NCI-H2196 treated with DMSO at 0.1 percent for 48 hours (cell line): Measurements from ENCODE around the gene C2orf68.
"Not testable (repeated sequence)": the region's sequence is repeated elsewhere in the genome, so short reads cannot be mapped to it uniquely, and the experiment has no call there.

Experiments used
- DNase-seq: peaks from one replicate; lab custom pipeline; 2025; ENCODE audit not compliant: unreplicated experiment; lab: John Stamatoyannopoulos, UW

Gene C2orf68

GRCh38 chr2:85635011-85635410, 23.1 kb upstream of the C2orf68 start:
- DNase-seq, result no peak

GRCh38 chr2:85631316-85631715, 19.4 kb upstream of the C2orf68 start:
- DNase-seq, result no peak

GRCh38 chr2:85628658-85629057, 16.8 kb upstream of the C2orf68 start:
- DNase-seq, result no peak

DNA sequence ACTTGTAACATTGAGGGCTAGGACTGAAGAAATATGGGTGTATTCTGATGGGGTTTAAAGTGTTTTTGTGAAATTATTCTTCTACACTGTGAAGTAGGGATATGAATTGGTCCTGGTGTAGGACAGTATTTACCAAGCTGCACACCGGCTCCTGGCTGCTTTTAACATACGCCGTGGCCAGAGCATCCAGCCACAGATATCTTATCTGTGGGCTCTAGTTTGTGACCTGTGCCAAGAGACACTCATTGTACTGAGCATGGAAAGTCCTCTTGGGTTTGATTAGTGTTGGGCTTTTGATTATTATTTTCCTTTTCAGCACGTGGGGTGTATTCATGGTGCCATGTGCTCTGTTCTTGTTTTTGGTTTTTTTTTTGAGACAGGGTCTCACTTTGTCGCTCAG, 12.1 kb upstream of the C2orf68 start:
- no peak for DNase-seq

DNA sequence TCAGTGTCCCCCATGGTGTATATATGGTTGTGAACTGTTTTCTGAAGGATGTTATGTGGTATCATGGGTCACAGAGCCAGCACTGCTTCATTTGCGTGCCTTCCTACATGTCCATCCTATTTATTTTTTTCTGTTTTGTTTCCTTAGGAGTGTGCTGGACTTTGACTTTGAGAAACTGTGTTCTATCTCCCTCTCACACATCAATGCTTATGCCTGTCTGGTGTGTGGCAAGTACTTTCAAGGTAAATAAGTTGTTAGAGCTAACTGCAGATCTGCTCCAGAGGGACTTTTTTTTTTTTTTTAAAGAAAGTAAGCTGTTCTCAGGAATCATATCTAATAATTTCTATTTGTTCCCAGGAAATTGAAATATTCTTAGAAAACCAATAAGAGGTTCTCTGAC, 9.5 kb upstream of the C2orf68 start:
- no peak for DNase-seq

GRCh38 chr2:85619617-85620016, 7.8 kb upstream of the C2orf68 start:
- no peak for DNase-seq

- not testable (repeated sequence) for DNase-seq
Observed at GRCh38 chr2:85617723-85618122, 5.9 kb upstream of the C2orf68 start.

DNA sequence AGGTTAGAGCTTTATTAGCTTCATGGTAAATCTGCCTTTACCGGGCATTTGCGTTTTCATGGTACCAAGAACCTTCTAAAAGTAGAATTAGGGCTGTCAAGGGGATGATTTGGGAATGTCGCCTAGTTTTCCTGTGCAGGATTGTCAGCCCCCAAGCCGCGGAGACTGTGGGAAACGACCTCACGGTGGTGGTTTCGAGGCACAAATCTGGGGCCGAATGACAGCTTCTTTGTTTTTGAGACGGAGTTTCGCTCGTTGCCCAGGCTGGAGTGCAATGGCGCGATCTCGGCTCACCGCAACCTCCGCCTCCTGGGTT, 3.5 kb upstream of the C2orf68 start:
- DNase-seq, result no peak

DNA sequence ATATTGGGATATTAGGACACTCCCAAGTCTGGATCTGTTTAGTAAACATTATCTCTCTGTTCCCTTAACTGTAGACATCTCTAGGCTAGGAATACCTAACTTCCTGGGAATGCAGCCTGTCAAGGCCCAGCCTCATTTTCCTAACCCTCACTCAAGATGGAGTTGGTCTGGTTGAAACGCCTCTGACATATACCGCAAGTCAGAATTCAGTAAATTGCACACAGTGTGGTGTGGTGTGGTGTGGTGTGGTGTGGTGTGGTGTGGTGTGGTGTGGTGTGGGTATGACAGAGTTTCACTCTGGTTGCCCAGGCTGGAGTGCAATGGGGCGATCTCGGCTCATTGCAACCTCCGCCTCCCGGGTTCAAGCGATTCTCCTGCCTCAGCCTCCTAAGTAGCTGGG, 2.9 kb upstream of the C2orf68 start:
- not testable (repeated sequence) for DNase-seq

- DNase-seq, result no peak
Observed at GRCh38 chr2:85613717-85614515, 2.0 kb upstream of the C2orf68 start.

GRCh38 chr2:85611217-85611704, 605 bp downstream of the C2orf68 start:
- DNase-seq, result no peak

DNA sequence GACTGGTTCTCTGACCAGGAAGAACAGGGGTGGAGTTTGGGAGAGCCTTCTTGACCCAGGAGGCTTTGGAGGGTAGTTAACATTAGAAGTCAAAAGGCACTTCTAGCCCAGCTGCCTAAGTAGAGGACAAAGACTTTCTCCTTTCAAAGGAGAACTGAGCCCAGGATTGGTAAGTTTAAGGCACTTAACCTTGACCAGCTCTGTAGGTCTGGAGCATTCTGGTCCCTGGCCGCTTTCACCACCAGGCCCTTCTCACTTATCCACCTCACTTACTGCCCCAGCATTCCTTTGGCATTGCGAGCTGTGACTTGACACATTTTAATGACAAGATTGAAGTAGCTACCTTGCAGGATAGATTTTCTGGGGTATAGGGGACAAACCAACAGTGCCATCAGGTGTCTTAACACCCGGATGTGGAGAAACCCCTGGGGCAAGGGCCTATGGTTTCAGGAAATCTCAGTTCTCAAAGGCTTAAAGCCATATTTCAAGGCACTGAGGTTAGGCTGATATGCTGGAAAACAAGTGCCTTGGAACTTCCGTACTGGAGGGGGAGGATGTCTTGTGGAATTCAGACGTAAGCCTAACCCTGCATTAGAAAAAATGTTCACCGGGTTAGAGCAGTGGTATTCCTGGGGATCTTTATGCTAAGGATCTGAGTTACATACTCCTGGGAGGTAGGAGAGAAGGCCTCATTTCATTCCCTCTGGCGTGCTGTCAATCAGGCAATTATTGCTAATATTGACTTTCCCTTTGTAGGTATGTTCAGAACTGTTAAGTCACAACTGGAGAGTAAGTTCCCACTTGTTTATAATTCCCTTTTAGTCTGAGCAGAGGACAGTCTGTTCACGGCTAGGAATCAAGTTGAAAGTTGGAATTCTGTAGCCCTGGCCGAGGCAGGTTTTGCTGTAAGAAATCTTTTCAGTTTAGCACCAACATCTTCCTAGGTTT, 4.3 kb downstream of the C2orf68 start:
- no peak for DNase-seq

- DNase-seq, result no peak
Observed at GRCh38 chr2:85606116-85606455, 5.8 kb downstream of the C2orf68 start.

DNA sequence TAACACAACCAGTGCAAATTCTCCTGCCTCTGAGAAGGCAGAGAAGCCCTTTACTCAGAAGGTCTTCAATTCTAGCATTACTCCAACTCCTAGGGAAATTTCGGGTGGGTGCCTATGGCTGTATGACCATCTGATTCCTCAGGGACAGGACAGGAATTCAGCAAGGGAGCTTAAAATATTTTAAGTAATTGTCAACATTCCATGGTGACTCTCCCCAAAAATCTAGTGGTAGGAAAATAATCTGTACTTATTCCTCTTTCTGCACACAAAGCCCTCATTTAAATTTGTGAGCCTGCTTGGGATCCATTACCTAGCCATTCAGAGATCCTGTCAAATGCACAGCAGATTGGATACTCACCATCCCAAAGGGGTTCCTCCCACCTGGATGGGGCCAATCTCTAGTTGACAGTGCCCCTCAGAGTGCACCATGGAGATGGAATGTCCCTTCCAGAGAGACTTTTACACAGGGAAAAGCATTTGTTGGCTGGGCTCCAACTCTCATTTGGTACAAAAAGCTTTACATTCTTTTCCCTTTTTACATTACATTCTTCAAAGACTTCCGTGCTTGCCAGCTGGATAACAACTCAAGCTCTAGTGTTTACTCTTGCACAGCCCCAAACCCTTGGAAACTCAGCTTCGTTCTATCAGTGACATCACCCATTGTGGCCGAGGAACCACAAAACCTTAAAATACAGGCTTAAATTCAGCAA, 6.3 kb downstream of the C2orf68 start:
- no peak for DNase-seq

- DNase-seq, result no peak
Observed at GRCh38 chr2:85604568-85605339, 7.1 kb downstream of the C2orf68 start.

DNA sequence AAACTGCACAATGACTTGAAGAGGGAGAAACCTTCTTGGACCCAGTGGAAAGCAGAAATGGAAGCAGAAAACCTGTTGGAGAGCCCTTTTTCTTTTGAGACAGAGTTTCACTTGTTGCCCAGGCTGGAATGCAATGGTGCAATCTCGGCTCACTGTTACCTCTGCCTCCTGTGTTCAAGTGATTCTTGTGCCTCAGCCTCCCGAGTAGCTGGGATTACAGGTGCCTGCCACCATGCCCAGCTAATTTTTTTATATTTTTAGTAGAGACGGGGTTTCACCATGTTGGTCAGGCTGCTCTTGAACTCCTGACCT, 7.8 kb downstream of the C2orf68 start:
- not testable (repeated sequence) for DNase-seq

DNA sequence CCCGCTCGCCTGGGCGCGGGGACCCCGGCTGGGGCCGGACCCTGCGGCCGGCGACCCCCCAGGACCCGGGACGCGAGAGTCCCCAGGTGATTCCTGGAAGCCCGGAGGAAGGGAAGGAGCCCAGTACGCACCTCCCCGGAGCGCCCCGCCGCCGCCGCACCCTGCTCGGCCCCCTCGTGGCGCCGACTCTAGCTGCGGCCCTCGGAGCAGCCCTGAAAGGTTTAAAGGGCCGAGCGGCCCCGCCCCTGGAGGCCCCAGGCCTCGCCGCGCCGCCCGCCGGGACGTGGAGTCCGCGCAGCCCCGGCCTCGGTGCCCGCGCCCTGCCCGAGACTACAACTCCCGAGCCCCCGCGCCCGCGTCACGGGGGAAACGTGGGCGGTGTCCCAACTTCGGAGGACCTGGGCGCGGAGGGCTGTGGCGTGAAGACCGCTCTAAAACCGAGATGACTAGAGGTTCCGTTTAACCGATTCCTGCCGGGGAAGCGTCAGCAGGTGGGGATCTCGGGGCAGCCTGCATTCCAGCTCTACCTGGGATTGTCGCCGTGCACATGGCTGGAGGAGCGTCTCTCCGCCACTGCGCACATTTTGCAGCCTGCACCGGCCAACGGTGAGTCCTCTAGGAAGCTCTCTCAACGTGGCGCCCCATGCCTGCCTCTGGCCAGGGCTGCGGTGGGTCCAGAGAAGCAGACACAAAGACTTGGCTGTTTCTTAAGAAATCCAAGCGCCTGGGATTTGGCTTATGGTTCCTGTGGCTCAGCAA, 9.2 kb downstream of the C2orf68 start, which contains the start of gene TMEM150A:
TSS of gene TMEM150A (minus strand) at position 223 of the 759 bp plus-strand sequence. CDS start 750 bp downstream, outside the sequence.
- DNase-seq, result peak; percentile 41

- no peak for DNase-seq
Observed at GRCh38 chr2:85601771-85602475, 9.9 kb downstream of the C2orf68 start.
